Colonic mucosa (tissue), 4 donors: Measurements from ENCODE around the gene SKAP2. TPM values are rescaled to one million over a fixed set of nuclear protein-coding genes. Genes with fewer than 3 reads are reported as not detected.

Source experiments
- DNase-seq: peaks from one replicate; pipeline ENCODE4 v3.0.0-alpha.2; 2020
- H3K27ac ChIP-seq: fragments of 200-600 bp; one replicate; pipeline ENCODE4 v1.8.0; 2021
- H3K27me3 ChIP-seq: fragments of 200-600 bp; one replicate; pipeline ENCODE4 v1.8.0; 2021
- H3K36me3 ChIP-seq: fragments of 200-600 bp; one replicate; pipeline ENCODE4 v1.8.0; 2021
- H3K4me1 ChIP-seq: fragments of 200-600 bp; one replicate; pipeline ENCODE4 v1.8.0; 2021; ENCODE audit warnings: mild to moderate bottlenecking
- H3K4me3 ChIP-seq: fragments of 200-600 bp; one replicate; pipeline ENCODE4 v1.8.0; 2021
- H3K9ac ChIP-seq, 2 donors: one replicate each; pipeline ENCODE4 v1.7.0; 2013; ENCODE audit warnings: control low read depth in 2 of 2, low read depth in 2 of 2, low read length in 2 of 2
- H3K9me3 ChIP-seq: fragments of 200-600 bp; one replicate; pipeline ENCODE4 v1.8.0; 2021
- CTCF ChIP-seq: fragments of 200-600 bp; IDR thresholded peaks from one replicate; pipeline ENCODE4 v1.8.0; 2022; ENCODE audit warnings: antibody characterized with exemption, mild to moderate bottlenecking
- intact Hi-C: fragments of 100-400 bp; cut with DNase I; formaldehyde crosslinking; loops from one replicate; pipeline ENCODE4 v1.14.1; 2022
- total RNA-seq, 2 donors: library from RNA; stranded (reverse); fragmentation: NEBNext Ultra II Directional in 1 of 2; extraction: Animal tissue kit (Norgen Biotek cat#: 25700) in 1 of 2; gene quantifications; one replicate each; pipeline ENCODE4 v1.2.1, GENCODE V29; 2021
- donor health status: healthy.
- donor health status: DM: no; HTN: no; CAD: no.
- donor health status: DM: no; HTN: no; CAD: no.

The SKAP2 gene
- 10 to 100 TPM; 41.6 to 46.9 TPM for total RNA-seq

- Histone ChIP-seq H3K9ac (peak within 1 kb of the TSS; percentile 96 to 99), H3K9me3 (no peaks in the 10 kb centered on the region)
- intact Hi-C loops: loop anchor here (5.0 kb wide), 1 partner anchor 233 kb away; the partner anchor contains the start of gene HOXA1
Observed at GRCh38 chr7:26864309-26865093, at the start of gene SKAP2. Gene SKAP2, minus strand, starts transcription at chr7:26864590. Its CDS starts 161 bp downstream, at chr7:26864429.

GRCh38 chr7:26912933-26913536, 48.6 kb upstream of the SKAP2 start:
- H3K27me3 ChIP-seq: no peaks in the 10 kb centered on the region
- no peak for TF ChIP-seq CTCF
- no peaks in the 10 kb centered on the region for H3K4me1 ChIP-seq
- no peak overlapping the region for H3K27ac ChIP-seq
- no peak for DNase-seq
- intact Hi-C loops: no loop called here
- no peaks in the 10 kb centered on the region for H3K9me3 ChIP-seq
- H3K4me3 ChIP-seq: no peak overlapping the region
- H3K9ac ChIP-seq: no peak overlapping the region
- H3K36me3 ChIP-seq: no peaks in the 10 kb centered on the region

More at GRCh38 chr7:26864309-26865093, at the start of gene SKAP2:
- no peaks in the 10 kb centered on the region for H3K36me3 ChIP-seq
- no peaks in the 10 kb centered on the region for H3K4me1 ChIP-seq
- peak; percentile 99 for DNase-seq
- H3K27me3 ChIP-seq: no peaks in the 10 kb centered on the region
- H3K27ac ChIP-seq: peak within 1 kb of the TSS; percentile 98
- peak within 1 kb of the TSS; percentile 48 for H3K4me3 ChIP-seq
- no peak for TF ChIP-seq CTCF

GRCh38 chr7:26912338-26912737, 47.9 kb upstream of the SKAP2 start:
- H3K36me3 ChIP-seq: no peaks in the 10 kb centered on the region
- H3K27ac ChIP-seq: no peak overlapping the region
- intact Hi-C loops: no loop called here
- no peak overlapping the region for H3K9ac ChIP-seq
- no peak for DNase-seq
- no peak for TF ChIP-seq CTCF
- H3K4me3 ChIP-seq: no peak overlapping the region
- H3K9me3 ChIP-seq: no peaks in the 10 kb centered on the region
- no peaks in the 10 kb centered on the region for H3K27me3 ChIP-seq
- no peaks in the 10 kb centered on the region for H3K4me1 ChIP-seq

GRCh38 chr7:26910221-26910620, 45.8 kb upstream of the SKAP2 start:
- no peak overlapping the region for H3K27ac ChIP-seq
- H3K27me3 ChIP-seq: no peaks in the 10 kb centered on the region
- H3K4me3 ChIP-seq: no peak overlapping the region
- H3K9ac ChIP-seq: no peak overlapping the region
- no peaks in the 10 kb centered on the region for H3K9me3 ChIP-seq
- H3K4me1 ChIP-seq: no peaks in the 10 kb centered on the region
- no peak for DNase-seq
- no peaks in the 10 kb centered on the region for H3K36me3 ChIP-seq
- intact Hi-C loops: no loop called here
- TF ChIP-seq CTCF: no peak

GRCh38 chr7:26900251-26900650, 35.9 kb upstream of the SKAP2 start:
- no peaks in the 10 kb centered on the region for H3K27me3 ChIP-seq
- no peak for TF ChIP-seq CTCF
- H3K27ac ChIP-seq: no peak overlapping the region
- no peak for DNase-seq
- no peak overlapping the region for H3K4me3 ChIP-seq
- no peak overlapping the region for H3K9ac ChIP-seq
- H3K36me3 ChIP-seq: no peaks in the 10 kb centered on the region
- no peaks in the 10 kb centered on the region for H3K4me1 ChIP-seq
- no peaks in the 10 kb centered on the region for H3K9me3 ChIP-seq
- intact Hi-C loops: no loop called here
